GM18499 (cell line): ENCODE results near the gene DIAPH2.
"Not testable (repeated sequence)": the region's sequence is repeated elsewhere in the genome, so short reads cannot be mapped to it uniquely, and the experiment has no call there.

Experiments
- ATAC-seq: cut with Tn5 transposase; IDR thresholded peaks from one replicate; pipeline ENCODE4 v1.9.1; 2021; ENCODE audit warnings: moderate number of reproducible peaks; ENCODE audit not compliant: insufficient read depth, unreplicated experiment

DIAPH2 gene

DNA sequence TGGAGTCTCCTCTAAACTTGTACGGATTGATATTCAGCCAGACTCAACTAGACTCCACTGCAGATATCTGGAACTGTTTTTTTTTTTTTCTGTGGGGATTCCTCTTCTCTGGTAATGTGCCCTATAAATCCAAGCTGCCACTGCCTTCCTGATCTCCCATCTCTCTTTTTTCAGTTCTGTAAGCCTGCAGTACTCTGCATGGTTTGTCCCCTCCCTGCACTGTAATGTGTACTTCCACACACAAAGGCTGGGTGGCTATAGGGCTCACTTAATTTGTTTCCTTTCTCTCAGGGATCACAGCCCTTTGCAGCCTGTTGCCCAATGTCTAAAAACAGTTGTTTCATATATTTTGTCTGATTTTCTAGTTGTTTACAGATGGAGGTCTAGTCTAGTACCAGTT, 114.3 kb downstream of the DIAPH2 start:
- ATAC-seq: no peak

GRCh38 chrX:96807318-96807717, 122.7 kb downstream of the DIAPH2 start:
- no peak for ATAC-seq

- no peak for ATAC-seq
These were observed 136.3 kb downstream of the DIAPH2 start for GRCh38 chrX:96820935-96821334.

GRCh38 chrX:96824166-96824565, 139.5 kb downstream of the DIAPH2 start:
- no peak for ATAC-seq

GRCh38 chrX:96833333-96833732, 148.7 kb downstream of the DIAPH2 start:
- no peak for ATAC-seq

GRCh38 chrX:96834137-96834536, 149.5 kb downstream of the DIAPH2 start:
- ATAC-seq: no peak

- ATAC-seq: peak; percentile 72
These were observed 151.1 kb downstream of the DIAPH2 start for GRCh38 chrX:96835660-96836289.

GRCh38 chrX:96837808-96838207, 153.2 kb downstream of the DIAPH2 start:
- no peak for ATAC-seq

DNA sequence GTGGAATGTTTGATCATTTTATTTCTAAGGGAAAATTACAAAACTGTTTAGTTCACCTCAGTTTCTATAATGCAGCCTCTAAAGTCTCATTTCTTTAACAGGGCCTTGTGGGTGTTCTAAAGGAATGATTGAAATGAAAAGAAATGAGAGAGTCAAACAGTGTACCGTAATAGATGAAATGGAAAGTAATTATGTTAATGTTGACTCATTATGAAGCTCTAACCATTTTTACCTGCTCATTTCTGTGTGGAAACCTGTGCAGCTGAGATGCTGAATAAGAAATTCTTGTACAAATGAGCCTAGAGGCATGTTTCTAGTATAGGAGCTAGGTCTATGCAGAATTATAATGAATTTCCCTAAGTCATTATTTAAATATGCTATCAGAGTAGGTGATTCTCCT, 153.9 kb downstream of the DIAPH2 start:
- ATAC-seq: no peak

- no peak for ATAC-seq
These were observed 156.7 kb downstream of the DIAPH2 start for GRCh38 chrX:96841325-96841724.

GRCh38 chrX:96841866-96842265, 157.2 kb downstream of the DIAPH2 start:
- not testable (repeated sequence) for ATAC-seq

DNA sequence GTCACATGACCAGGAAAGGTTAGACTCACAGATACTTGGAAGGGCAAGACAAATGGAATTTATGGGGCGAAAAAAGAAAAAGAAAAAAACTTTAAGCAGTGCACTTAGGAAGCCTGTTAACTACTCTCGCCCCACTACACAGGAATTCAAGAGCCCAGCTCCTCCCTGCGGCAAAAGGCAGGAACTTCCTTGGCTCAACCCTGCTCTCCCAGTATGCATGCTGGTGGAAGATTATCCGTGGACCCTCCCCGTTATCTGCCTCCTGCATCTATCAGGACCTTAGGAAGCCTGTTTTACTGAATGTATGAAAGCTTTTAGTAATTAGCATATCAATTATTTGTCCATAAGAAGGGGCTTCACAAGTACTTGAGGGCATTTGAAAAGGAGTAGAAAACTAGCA, 158.9 kb downstream of the DIAPH2 start:
- no peak for ATAC-seq

GRCh38 chrX:96846841-96847240, 162.2 kb downstream of the DIAPH2 start:
- ATAC-seq: no peak

- not testable (repeated sequence) for ATAC-seq
These were observed 174.8 kb downstream of the DIAPH2 start for GRCh38 chrX:96859422-96859821.

DNA sequence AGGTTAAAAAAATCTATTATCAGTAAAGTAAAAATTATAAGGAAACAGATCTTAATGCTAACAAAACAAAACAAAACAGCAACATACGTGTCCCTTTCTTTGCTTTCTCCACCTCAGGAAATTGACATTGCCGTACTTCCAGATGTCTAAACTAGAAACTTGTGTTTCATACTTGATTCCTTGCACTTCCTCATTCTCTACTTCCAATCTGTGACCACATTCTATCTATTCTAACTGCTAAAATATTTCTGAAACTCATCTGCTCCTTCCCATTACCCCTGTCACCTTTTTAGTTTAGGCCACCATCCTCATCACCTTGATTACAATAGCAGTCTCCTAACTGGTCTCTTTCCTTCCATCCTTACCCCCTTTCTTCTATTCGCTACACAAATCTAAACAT, 176.6 kb downstream of the DIAPH2 start:
- ATAC-seq: no peak

GRCh38 chrX:96861661-96862060, 177.0 kb downstream of the DIAPH2 start:
- ATAC-seq: no peak

GRCh38 chrX:96883608-96884007, 199.0 kb downstream of the DIAPH2 start, which contains the start of gene RPA4:
Gene RPA4 (plus strand): TSS chrX:96883908. CDS start chrX:96884311, 403 bp downstream.
- no peak for ATAC-seq

- ATAC-seq: no peak
These were observed 199.4 kb downstream of the DIAPH2 start for GRCh38 chrX:96884027-96884426.

DNA sequence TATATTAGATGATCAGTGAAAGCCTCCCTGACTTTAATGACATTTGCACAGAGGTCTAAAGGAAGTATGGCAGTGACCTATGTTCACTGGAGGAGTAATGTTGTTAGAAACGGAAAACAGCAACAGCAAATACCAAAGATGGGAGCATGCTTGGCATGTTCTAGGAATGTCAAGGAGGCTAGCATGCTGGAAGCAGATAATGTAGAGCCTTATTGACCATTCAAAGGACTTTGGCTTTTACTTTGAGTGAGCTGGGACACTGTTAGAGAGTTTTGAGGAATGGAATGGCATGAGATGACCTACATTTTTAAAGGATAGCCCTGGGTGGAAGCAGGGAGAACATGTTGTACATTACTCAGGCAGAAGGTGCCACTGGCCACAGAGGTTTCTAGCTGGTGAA, 205.1 kb downstream of the DIAPH2 start:
- no peak for ATAC-seq

DNA sequence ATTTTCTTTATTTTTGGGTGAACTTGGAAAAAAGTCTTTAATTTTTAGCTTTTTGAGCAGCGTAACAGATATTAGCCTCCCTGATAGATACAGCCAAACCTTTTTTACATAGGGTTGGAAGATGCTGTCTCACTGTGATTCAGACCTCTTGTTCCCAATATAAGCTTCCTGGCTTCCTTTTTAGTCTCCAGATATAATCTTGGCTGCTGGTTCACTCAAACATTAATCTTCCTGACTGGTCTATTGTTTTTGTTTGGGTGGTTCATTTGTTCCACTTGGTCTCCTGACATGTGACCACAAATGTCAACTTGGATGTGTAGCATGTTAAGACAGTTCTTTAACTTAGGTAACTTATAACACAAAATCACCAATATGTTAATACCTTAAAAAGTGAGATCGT, 222.1 kb downstream of the DIAPH2 start:
- ATAC-seq: no peak

DNA sequence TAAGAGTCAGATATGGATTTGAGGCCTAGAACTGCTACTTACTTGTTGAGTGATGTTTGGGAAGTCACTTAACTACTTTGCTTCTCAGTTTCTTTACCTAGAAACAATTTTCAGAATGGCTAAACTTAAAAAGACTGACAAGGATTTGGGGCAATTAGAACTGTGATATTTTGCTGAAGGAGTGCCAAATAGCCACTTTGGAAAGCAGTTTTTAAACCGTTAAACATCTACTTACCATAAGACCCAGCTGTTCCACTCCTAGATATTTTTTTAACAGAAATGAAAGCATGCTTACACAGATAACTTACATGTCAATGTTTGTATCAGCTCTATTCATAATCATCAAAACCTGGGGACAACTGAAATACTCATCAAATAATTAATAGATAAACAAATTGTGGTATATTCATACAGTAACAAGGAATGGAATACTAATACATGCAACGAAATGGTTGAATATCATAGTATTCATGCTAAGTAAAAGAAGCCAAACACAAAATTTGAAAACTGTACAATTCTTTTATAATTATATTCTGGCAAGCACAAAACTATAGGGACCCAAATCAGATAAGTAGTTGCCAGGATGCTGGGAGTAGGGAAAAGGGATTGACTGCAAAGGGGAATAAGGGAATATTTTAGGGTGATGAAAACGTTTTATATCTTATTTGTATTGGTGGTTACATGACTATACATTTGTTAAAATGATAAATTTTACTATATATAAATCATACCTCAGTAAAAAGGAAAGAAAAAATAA, 223.1 kb downstream of the DIAPH2 start:
- ATAC-seq: no peak

DNA sequence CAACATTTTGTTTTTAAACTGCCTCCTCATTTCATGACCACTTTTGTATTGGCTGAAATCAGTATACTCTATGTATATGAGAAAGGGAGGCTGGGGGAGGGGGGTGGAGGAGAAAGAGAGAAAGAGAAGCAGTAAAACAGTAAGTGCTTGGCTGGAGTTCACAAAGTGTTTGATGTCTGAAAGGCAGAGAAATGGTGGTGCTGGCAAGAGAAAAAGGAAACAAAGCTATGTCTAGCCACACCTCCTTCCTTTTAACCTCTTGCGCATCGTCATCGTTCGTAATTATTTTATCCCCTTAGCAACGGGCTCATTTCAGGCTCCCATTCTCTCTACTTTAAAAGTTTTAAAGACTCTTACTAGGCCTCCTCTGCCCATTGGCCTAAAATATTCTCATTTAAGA, 224.6 kb downstream of the DIAPH2 start:
- no peak for ATAC-seq
